Measurements from ENCODE around the gene MPP1. TPM values are rescaled to one million over a fixed set of nuclear protein-coding genes. Genes with fewer than 3 reads are reported as not detected.

The MPP1 gene
- total RNA-seq, 1 experiment from 2014 or later, result 89.3 TPM

- in situ Hi-C loops (cut with HindIII; ENCODE audit: low pct_unique_long_range_greater_than_20kb, low sequenced_read_pairs) (no loop called here), intact Hi-C loops (cut with micrococcal nuclease; ENCODE audit: unreplicated experiment) (no loop called here)
- ChIA-PET POLR2A (no interaction called here), CTCF (no interaction called here)
- H3K4me3 ChIP-seq (ENCODE audit: low read depth in 2 of 2, low read length in 2 of 2), result no peak overlapping the region
- H3K27me3 ChIP-seq (ENCODE audit: control insufficient read depth, insufficient read depth, low read length), result no peaks in the 10 kb centered on the region
- H3K9me3 ChIP-seq (ENCODE audit: control insufficient read depth, insufficient read depth, low read depth, low read length), result no peaks in the 10 kb centered on the region
- TF ChIP-seq SIN3A (IDR thresholded peaks at IDR 0.05; ENCODE audit: borderline replicate concordance, insufficient read depth, low read depth, low read length), result no peak
- TF ChIP-seq CTCF (IDR thresholded peaks at IDR 0.05), result no peak
- TF ChIP-seq TCF7L2 (IDR thresholded peaks at IDR 0.05; ENCODE audit: low read depth, low read length), result no peak
- TF ChIP-seq POLR2AphosphoS5 (IDR thresholded peaks at IDR 0.05; ENCODE audit: low read depth, low read length), result no peak
- no peak for TF ChIP-seq REST (IDR thresholded peaks at IDR 0.05; ENCODE audit: insufficient read depth in 1 of 2, low read depth in 2 of 2, low read length in 1 of 2)
- DNase-seq (ENCODE audit: low read depth, low spot score) (no peak), ATAC-seq (no peak)
- no peaks in the 10 kb centered on the region for H3K36me3 ChIP-seq (ENCODE audit: control insufficient read depth, insufficient read depth, low read length)
- no peak overlapping the region for H3K27ac ChIP-seq (ENCODE audit: low read length)
- H3K4me1 ChIP-seq (ENCODE audit: control insufficient read depth, insufficient read depth, low read length), result peaks cover 23% of the 10 kb centered on the region
- BruUV-seq (replicated peaks), result no TSS peak
Observed at GRCh38 chrX:154791939-154792338, 13.3 kb downstream of the MPP1 start.

- no peak for DNase-seq (ENCODE audit: low read depth, low spot score)
- in situ Hi-C loops (cut with HindIII; ENCODE audit: low pct_unique_long_range_greater_than_20kb, low sequenced_read_pairs) (no loop called here), intact Hi-C loops (cut with micrococcal nuclease; ENCODE audit: unreplicated experiment) (no loop called here)
- ChIA-PET CTCF (no interaction called here), POLR2A (no interaction called here)
- Histone ChIP-seq H3K9me3 (ENCODE audit: control insufficient read depth, insufficient read depth, low read depth, low read length) (no peaks in the 10 kb centered on the region), H3K4me3 (ENCODE audit: low read depth in 2 of 2, low read length in 2 of 2) (no peak overlapping the region), H3K36me3 (ENCODE audit: control insufficient read depth, insufficient read depth, low read length) (no peaks in the 10 kb centered on the region), H3K27me3 (ENCODE audit: control insufficient read depth, insufficient read depth, low read length) (no peaks in the 10 kb centered on the region), H3K4me1 (ENCODE audit: control insufficient read depth, insufficient read depth, low read length) (peaks cover 18% of the 10 kb centered on the region), H3K27ac (ENCODE audit: low read length) (no peak overlapping the region)
- BruUV-seq (replicated peaks), result no TSS peak
- TF ChIP-seq TCF7L2 (IDR thresholded peaks at IDR 0.05; ENCODE audit: low read depth, low read length), result no peak
- no peak for TF ChIP-seq POLR2AphosphoS5 (IDR thresholded peaks at IDR 0.05; ENCODE audit: low read depth, low read length)
- TF ChIP-seq REST (IDR thresholded peaks at IDR 0.05; ENCODE audit: insufficient read depth in 1 of 2, low read depth in 2 of 2, low read length in 1 of 2), result no peak
- no peak for TF ChIP-seq CTCF (IDR thresholded peaks at IDR 0.05)
- no peak for TF ChIP-seq SIN3A (IDR thresholded peaks at IDR 0.05; ENCODE audit: borderline replicate concordance, insufficient read depth, low read depth, low read length)
- no peak for ATAC-seq
Observed at GRCh38 chrX:154791467-154791866, 13.8 kb downstream of the MPP1 start.
